HG03442 (cell line): ENCODE results near the gene UTP4.

Experiments used
- ATAC-seq: cut with Tn5 transposase; IDR thresholded peaks from one replicate; pipeline ENCODE4 v1.9.1; 2021; ENCODE audit warnings: mild to moderate bottlenecking, moderate library complexity; ENCODE audit not compliant: unreplicated experiment

Gene UTP4

GRCh38 chr16:69201291-69201690 is 68.8 kb downstream of the UTP4 start:
- no peak for ATAC-seq

- no peak for ATAC-seq
These were observed 69.3 kb downstream of the UTP4 start for GRCh38 chr16:69201787-69202186.

GRCh38 chr16:69204172-69204571 is 71.7 kb downstream of the UTP4 start:
- ATAC-seq = no peak

- no peak for ATAC-seq
These were observed 77.3 kb downstream of the UTP4 start for GRCh38 chr16:69209735-69210134.

- ATAC-seq = no peak
These were observed 85.0 kb downstream of the UTP4 start for GRCh38 chr16:69217433-69217832.
